NCI-H69 (cell line): ENCODE measurements around the gene SCTR.
A peak's percentile ranks its signal among the peaks of the same experiment; 100 is the strongest.

Experiments
- DNase-seq: peaks from one replicate; lab custom pipeline; 2025; lab: John Stamatoyannopoulos, UW

SCTR gene

GRCh38 chr2:119487434-119488244, 36.6 kb downstream of the SCTR start:
- DNase-seq, result no peak

DNA sequence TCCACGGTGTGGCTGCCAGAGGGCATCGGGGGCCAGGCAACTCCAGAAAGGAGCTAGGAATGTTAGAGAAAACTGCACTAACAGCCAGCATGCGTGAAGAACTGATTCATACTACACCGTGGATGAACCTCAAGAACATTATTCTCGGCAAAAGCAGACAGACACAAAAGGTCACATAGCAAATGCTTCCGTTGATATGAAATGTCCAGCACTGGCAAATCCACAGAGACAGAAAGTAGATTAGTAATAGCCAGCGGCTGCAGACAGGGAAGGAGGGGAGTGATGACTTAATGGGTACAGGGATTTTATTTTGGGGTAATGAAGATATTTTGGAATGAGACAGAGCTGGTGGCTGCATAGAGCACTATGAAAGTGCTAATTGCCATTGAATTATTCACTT, 37.4 kb downstream of the SCTR start:
- no peak for DNase-seq

DNA sequence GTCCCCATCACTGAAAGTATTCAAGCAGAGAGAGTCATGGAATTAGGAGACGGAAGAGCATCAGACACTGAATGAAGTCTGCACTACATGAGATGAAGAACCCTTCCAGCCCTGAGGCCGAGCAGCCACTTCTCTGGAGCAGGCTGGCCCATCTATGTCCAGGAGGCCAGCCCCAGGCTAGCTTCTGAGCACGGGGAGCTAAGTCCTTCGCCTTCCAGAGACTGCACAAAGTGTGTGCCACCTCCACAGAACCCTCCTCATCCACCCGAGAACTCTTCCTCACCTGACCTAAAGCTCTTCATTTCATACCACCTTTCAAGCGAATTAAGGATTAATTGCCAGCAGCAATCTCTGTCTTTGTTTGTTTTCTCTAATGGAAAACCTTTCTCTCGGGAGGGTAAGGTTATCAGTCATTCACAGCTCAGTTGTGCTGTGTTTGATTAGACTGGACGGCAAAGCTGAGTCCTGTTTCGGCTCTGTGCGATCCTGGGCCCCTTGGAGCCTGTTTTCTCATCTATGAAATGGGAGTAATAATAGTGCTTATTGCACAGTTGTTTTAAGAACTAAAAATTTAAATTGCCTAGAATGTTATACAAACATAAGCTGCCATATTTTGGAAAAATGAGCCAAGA, 38.0 kb downstream of the SCTR start:
- no peak for DNase-seq

DNA sequence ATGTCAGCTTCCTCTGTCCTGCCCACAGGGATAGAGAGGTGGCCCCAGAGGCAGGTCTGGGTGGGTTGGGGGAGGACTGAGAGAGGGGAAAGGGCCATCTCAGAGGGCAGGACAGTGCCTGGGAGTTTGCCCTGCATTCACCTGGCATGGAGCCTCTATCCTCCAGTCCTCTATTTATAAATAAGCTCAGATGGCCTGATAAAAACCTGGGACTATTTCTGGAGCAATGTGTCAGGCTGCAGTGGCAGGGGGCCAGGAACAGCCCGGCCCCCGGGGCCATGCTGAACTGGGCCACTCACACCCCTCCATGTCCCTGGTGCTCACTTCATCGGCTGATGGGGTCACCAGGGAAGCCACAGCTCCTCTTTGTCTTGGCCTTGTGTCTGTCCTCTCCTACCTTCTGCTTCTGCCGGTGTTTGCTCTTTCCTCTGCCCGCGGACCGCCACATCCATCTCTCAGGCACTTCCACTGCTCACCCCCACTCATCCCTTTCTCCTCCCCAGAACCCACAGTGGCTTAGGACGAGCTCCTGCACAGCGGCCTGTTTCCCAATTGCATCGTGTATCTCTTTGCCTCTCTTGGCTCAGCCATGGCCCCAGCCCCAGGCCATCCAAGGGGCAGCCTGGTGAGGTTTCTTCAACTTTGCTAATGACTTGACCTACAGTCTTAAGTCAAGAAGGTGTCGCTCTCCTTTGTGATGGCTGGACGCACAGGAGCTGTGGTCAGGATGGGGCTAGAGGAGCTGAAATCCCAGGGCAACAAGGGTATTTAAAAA, 38.8 kb downstream of the SCTR start:
- DNase-seq, result no peak

GRCh38 chr2:119484834-119485233, 39.4 kb downstream of the SCTR start:
- no peak for DNase-seq

DNA sequence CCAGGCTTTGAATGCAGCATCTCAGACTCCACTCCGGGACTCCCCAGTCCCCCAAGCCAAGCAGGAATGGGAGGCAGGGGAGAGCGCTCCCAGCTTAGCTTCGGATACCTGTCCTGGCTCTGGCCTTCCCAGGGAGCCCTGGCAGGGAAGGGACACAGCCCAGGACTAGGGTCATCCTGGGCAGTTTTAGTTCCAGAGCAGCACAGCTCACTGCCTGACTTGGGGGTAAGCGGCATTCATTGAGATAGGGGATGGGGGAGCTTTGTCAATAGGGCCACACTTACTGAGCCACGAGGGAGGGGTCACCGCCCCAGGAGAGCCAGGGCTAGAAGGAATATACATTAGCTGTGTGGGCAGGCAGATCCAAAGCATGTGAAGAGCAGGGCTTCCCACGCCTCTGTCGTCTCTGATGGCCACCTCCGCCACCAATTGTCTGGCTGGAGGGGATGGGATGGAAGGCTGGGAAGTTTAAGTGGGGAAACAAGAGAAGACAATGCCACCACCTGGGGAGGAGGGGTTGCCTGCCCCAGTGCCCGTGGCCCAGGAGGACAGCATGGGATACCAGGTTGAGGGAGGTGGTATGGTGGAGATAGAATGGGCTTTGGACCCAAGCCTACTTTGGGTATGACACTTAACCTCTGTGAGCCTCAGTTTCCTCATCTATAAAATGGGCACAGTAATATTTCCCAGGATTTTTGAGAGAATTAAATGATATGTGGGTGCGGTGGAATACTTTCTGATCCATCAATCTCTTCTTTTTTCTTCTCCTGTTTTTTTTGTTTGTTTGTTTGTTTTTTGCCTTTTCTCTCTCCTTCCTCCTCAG, 40.2 kb downstream of the SCTR start:
- no peak for DNase-seq

DNA sequence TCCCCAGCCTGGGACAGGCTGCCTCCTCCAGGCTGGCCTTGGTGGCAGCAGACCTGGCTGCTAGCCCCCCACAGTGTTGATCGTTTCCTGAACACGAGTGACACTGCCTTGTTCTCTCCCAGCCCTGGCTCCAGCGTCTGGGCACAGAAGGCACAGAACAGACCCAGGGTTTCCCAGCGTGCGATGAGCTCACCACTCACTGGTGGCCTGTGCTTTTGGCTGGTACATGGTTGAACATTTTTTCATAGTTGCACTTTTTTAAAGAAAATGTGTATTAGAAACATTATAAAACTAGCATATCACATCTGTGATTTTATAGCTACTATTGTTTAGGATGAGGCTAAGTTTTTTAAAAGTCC, 40.9 kb downstream of the SCTR start:
- DNase-seq, result no peak

DNA sequence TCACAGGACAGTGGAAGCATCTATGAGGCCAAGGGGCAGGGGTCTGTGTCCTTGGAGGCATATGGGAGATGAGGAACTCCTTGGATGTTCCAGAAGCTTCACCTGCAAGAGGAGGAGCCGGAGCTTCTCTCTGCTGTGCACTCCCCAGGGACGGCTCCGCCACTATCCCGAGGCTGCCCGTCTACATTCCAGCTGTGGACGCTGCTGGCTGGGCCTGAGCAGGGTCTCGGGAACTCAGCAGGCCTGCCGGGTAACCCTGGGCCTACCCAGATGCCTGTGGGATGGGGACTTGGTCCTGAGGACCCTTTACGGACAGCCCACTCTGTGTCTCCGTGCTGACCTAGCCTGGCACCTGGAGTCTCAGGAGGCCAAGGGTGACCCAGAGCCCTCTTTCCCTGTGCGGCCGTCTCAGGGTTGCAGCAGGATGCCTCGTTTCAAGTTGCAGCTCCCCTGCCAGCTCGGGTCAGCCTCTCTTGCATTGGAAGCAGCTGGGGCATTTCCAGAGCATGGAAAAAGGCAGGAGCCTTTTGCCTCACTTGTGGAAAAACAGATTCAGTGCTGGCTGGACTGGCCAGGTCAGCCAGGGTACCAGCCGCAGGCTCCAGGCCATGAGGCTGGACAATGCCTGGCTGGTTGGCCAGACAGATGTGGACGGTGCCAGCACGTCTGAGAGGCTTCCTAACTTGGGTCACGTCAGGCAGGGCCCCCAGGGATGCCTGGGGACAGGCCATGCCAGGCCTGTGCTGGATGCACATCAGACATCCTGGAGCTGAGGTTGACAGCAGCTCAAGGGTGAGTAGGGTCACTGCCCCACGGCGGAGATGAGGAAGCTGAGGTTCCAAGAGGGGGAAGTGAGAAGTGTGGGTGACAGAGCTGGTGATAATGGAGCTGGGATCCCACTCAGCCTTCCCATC, 41.5 kb downstream of the SCTR start:
- no peak for DNase-seq

GRCh38 chr2:119481501-119482455, 42.5 kb downstream of the SCTR start:
- DNase-seq, result no peak

DNA sequence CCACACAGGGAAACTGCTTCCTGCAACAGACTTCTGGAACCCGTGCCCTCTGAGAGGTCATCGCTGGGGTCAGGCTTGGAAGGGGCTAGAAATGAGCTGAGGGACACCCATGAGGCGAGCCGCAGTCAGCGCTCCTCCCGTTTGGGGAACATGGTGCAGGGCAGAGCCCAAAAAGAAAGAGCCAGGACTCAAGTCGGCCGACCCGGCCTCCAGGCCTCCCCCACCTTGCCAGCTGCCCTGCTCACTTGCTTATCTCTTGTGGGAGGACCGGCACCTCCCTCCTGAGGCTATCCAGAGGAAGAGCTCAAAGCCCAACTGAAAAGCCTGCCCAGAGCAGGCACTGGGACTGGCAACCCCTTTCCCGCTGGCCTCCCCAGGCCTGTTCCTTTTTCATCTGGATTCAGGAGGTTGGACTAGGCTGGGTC, 43.6 kb downstream of the SCTR start:
- DNase-seq, result no peak

GRCh38 chr2:119480184-119480583, 44.1 kb downstream of the SCTR start:
- no peak for DNase-seq

GRCh38 chr2:119478978-119479295, 45.3 kb downstream of the SCTR start:
- no peak for DNase-seq

- peak; percentile 6 for DNase-seq
Observed at GRCh38 chr2:119478188-119478977, 45.9 kb downstream of the SCTR start.

DNA sequence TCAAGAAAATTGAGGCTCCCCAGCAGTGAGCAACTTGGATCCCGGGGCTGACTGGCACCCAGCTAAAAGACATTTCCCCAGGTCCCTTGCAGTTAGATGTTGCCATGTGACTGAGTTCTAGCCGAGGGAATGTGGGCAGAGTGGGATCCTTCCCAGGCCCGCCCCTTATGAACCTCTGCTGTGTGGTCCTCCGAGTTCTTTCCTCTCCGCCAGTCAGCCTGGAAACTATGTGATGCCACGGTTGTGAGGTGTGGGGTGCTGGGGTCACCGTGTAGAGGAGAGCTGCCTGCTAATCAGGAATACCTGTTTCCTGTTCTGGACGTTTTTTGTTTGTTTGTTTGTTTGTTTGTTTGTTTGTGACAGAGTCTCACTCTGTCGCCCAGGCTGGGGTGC, 47.2 kb downstream of the SCTR start:
- DNase-seq, result no peak

DNA sequence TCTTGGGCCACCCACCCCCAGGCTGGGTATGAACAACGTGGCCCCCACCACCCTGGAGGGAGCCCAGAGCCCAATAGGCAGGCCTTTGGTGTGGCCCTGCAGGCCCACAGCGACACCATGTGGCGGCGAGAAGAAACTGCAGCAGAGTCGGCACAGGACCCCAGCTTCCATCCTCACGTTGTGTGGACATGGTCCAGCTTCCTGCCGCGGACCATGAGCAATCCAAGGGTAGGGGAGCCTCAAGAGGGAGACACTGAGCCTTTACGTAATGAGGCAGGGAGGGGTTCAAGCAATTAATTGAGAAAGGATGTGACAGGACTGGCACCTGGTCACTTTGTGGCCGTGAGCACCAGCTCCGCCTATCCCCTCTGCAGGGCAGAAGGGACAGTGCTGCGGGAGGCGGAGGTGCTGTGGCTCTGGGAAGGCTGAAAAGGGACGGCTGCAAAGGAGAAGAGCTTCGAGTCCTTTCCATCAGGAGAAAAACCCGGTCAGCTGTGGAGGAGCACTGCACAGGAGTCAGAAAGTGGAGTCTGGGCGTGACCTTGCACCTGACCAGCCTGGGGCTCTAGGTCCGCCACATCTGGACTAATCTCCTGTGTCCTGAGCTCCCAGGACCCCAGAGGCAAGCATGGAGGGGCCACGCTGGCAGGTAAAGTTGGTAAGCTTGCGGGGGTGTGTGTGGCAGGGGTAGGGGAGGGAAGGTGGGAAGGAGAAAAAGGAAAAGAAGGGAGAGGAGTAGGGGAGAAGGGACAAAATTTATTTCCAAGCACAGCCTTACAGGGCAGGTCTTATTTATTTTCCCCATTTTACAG, 47.8 kb downstream of the SCTR start:
- peak; percentile 82 for DNase-seq

DNA sequence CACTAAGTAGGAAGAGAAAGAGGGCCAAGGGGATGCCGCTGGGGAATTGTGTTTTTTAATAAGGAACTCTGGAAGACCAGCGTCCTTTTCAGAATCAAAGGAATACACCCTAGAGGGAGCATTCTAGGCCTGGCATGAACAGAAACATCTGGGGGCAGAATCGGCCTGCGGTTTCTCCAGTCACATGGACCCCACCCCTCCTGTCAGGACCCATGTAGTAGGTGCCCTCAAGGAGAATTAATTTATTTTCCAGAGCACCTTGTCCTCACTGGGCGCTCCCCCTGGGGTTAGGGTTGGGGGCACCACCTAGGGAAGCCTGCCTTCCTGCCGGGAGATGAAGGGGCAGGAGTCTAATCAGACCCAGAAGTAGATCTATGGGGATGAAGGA, 48.4 kb downstream of the SCTR start:
- no peak for DNase-seq

GRCh38 chr2:119475225-119475856, 48.9 kb downstream of the SCTR start:
- peak; percentile 80 for DNase-seq
